Embryonic facial prominence (tissue), 1 donor: ENCODE data around the gene CFC1.
"Not testable (repeated sequence)": the region's sequence is repeated elsewhere in the genome, so short reads cannot be mapped to it uniquely, and the experiment has no call there.

Source experiments
- DNase-seq: peaks from one replicate; pipeline ENCODE4 v3.0.0-alpha.2; 2016; ENCODE audit errors: extremely low spot score

CFC1 gene

GRCh38 chr2:130599393-130599792 is at the start of gene CFC1:
TSS of gene CFC1 (minus strand) at chr2:130599575. CDS start at chr2:130599287, 288 bp downstream.
- DNase-seq, result not testable (repeated sequence)

- not testable (repeated sequence) for DNase-seq
These were observed 42.3 kb upstream of the CFC1 start for GRCh38 chr2:130641688-130642087.

- not testable (repeated sequence) for DNase-seq
These were observed 39.6 kb upstream of the CFC1 start for GRCh38 chr2:130638973-130639372.

- DNase-seq, result not testable (repeated sequence)
These were observed 29.6 kb upstream of the CFC1 start for GRCh38 chr2:130628784-130629475.

GRCh38 chr2:130611140-130611539 is 11.8 kb upstream of the CFC1 start, which contains the start of gene POTEJ:
TSS of gene POTEJ (plus strand) at chr2:130611440. CDS start at chr2:130611533, 93 bp downstream.
- DNase-seq, result not testable (repeated sequence)

GRCh38 chr2:130610486-130610885 is 11.1 kb upstream of the CFC1 start:
- DNase-seq, result not testable (repeated sequence)

GRCh38 chr2:130609002-130609920 is 9.9 kb upstream of the CFC1 start:
- not testable (repeated sequence) for DNase-seq

- DNase-seq, result not testable (repeated sequence)
These were observed 9.1 kb upstream of the CFC1 start for GRCh38 chr2:130608276-130609001.

- DNase-seq, result not testable (repeated sequence)
These were observed 2.4 kb upstream of the CFC1 start for GRCh38 chr2:130601648-130602302.

- not testable (repeated sequence) for DNase-seq
These were observed 551 bp upstream of the CFC1 start for GRCh38 chr2:130599926-130600325.

- not testable (repeated sequence) for DNase-seq
These were observed 912 bp downstream of the CFC1 start for GRCh38 chr2:130598463-130598862.

GRCh38 chr2:130597994-130598393 is 1.4 kb downstream of the CFC1 start:
- DNase-seq, result not testable (repeated sequence)

GRCh38 chr2:130596757-130597156 is 2.6 kb downstream of the CFC1 start:
- DNase-seq, result not testable (repeated sequence)

- not testable (repeated sequence) for DNase-seq
These were observed 5.4 kb downstream of the CFC1 start for GRCh38 chr2:130594011-130594410.

- DNase-seq, result not testable (repeated sequence)
These were observed 6.5 kb downstream of the CFC1 start for GRCh38 chr2:130592791-130593414.

GRCh38 chr2:130590842-130591359 is 8.5 kb downstream of the CFC1 start:
- not testable (repeated sequence) for DNase-seq

- DNase-seq, result not testable (repeated sequence)
These were observed 9.1 kb downstream of the CFC1 start for GRCh38 chr2:130590170-130590841.

- DNase-seq, result not testable (repeated sequence)
These were observed 10.5 kb downstream of the CFC1 start for GRCh38 chr2:130588688-130589458.

- not testable (repeated sequence) for DNase-seq
These were observed 14.6 kb downstream of the CFC1 start for GRCh38 chr2:130584726-130585125.
